Measurements from ENCODE around the gene GRID1. TPM values are rescaled to one million over a fixed set of nuclear protein-coding genes. Genes with fewer than 3 reads are reported as not detected.

The GRID1 gene
- total RNA-seq, 4 donors from 2014 or later = 0.88 to 7.3 (median 4.1) TPM

DNA sequence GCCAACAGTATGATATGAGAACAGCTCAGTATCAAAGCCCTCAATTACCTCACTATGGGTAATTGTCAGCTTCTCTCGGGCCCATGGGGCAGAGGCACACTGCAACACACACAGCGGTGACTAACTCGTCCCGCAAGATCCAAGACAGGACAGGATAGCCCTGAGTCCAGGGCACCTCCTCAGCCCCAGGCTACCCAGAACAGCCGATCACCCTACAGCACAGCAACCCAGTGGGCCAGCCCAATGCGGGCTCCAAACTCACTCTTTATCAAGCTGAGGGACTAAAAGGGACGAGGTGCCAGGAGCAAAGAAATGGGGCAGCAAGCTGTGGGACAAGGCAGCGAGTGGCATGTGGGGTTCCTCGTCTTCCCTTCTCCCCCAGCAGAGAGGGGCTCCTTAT is 765.1 kb downstream of the GRID1 start:
- intact Hi-C loops (cut with DNase I; ENCODE audit: low total_unique reads) = no loop called here
- H3K27ac ChIP-seq = no peak overlapping the region
- no peaks in the 10 kb centered on the region for H3K36me3 ChIP-seq
- H3K9me3 ChIP-seq = no peaks in the 10 kb centered on the region
- no peaks in the 10 kb centered on the region for H3K27me3 ChIP-seq
- no peaks in the 10 kb centered on the region for H3K4me1 ChIP-seq
- H3K4me3 ChIP-seq = no peak overlapping the region
- no peak for TF ChIP-seq CTCF (IDR thresholded peaks at IDR 0.05)
- no peak for TF ChIP-seq POLR2A (IDR thresholded peaks at IDR 0.05)
- no peak for DNase-seq

DNA sequence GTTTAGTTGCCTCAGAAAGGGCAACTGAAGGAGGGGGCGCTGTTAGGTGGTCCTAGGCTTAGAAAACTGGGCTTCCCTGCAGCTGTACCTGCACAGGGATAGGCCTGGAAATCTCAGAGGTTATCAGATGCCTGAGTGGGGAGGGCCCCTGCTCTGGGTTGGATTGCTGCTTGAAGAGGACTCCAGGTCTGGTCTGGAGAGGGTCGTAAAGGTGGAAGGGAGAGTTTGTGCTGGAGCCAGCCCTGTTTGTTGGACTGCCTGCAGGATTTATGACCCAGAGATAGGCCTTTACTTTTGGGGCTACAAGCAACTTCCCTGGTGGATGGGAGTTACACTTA is 765.9 kb downstream of the GRID1 start:
- DNase-seq = no peak

GRCh38 chr10:85600026-85600743 is 766.4 kb downstream of the GRID1 start:
- Histone ChIP-seq H3K27me3 (no peaks in the 10 kb centered on the region), H3K36me3 (no peaks in the 10 kb centered on the region), H3K9me3 (no peaks in the 10 kb centered on the region), H3K27ac (no peak overlapping the region), H3K4me3 (no peak overlapping the region), H3K4me1 (no peaks in the 10 kb centered on the region)
- no peak for TF ChIP-seq CTCF (IDR thresholded peaks at IDR 0.05)
- no peak for TF ChIP-seq POLR2A (IDR thresholded peaks at IDR 0.05)
- intact Hi-C loops (cut with DNase I; ENCODE audit: low total_unique reads) = no loop called here
- DNase-seq = no peak

More for the DNA sequence above, 765.9 kb downstream of the GRID1 start:
- Histone ChIP-seq H3K4me1 (no peaks in the 10 kb centered on the region), H3K9me3 (no peaks in the 10 kb centered on the region), H3K36me3 (no peaks in the 10 kb centered on the region), H3K27ac (no peak overlapping the region), H3K4me3 (no peak overlapping the region), H3K27me3 (no peaks in the 10 kb centered on the region)
- TF ChIP-seq POLR2A (IDR thresholded peaks at IDR 0.05) = no peak
- TF ChIP-seq CTCF (IDR thresholded peaks at IDR 0.05) = no peak
- intact Hi-C loops (cut with DNase I; ENCODE audit: low total_unique reads) = no loop called here

GRCh38 chr10:85599081-85599480 is 767.5 kb downstream of the GRID1 start:
- TF ChIP-seq CTCF (IDR thresholded peaks at IDR 0.05) = no peak
- TF ChIP-seq POLR2A (IDR thresholded peaks at IDR 0.05) = no peak
- intact Hi-C loops (cut with DNase I; ENCODE audit: low total_unique reads) = no loop called here
- no peaks in the 10 kb centered on the region for H3K4me1 ChIP-seq
- H3K27me3 ChIP-seq = no peaks in the 10 kb centered on the region
- no peaks in the 10 kb centered on the region for H3K9me3 ChIP-seq
- DNase-seq = no peak
- H3K27ac ChIP-seq = no peak overlapping the region
- no peaks in the 10 kb centered on the region for H3K36me3 ChIP-seq
- H3K4me3 ChIP-seq = no peak overlapping the region

- H3K9me3 ChIP-seq = no peaks in the 10 kb centered on the region
- no peak overlapping the region for H3K4me3 ChIP-seq
- no peak for DNase-seq
- H3K27me3 ChIP-seq = no peaks in the 10 kb centered on the region
- TF ChIP-seq CTCF (IDR thresholded peaks at IDR 0.05) (no peak), POLR2A (IDR thresholded peaks at IDR 0.05) (no peak)
- H3K4me1 ChIP-seq = no peaks in the 10 kb centered on the region
- no peaks in the 10 kb centered on the region for H3K36me3 ChIP-seq
- no peak overlapping the region for H3K27ac ChIP-seq
- intact Hi-C loops (cut with DNase I; ENCODE audit: low total_unique reads) = no loop called here
These were observed 767.9 kb downstream of the GRID1 start for GRCh38 chr10:85598646-85599045.
